Effector memory CD4-positive, alpha-beta T cell (primary cell): ENCODE data around the gene WDR20.

Experiments used
- DNase-seq, 3 donors: peaks; one replicate each; pipeline ENCODE4 v3.0.0-alpha.2; 2020
- H3K27ac ChIP-seq: 2 replicates; pipeline ENCODE4 v1.7.0; 2013; ENCODE audit warnings: mild to moderate bottlenecking, low read length, moderate library complexity; ENCODE audit not compliant: insufficient read depth, poor library complexity, severe bottlenecking
- H3K27me3 ChIP-seq: replicated peaks from 2 replicates; pipeline ENCODE4 v1.7.0; 2013; ENCODE audit warnings: mild to moderate bottlenecking, low read length; ENCODE audit not compliant: insufficient read depth, control insufficient read depth, poor library complexity, severe bottlenecking
- H3K36me3 ChIP-seq: 2 replicates; pipeline ENCODE4 v1.7.0; 2013; ENCODE audit warnings: mild to moderate bottlenecking, low read length, moderate library complexity; ENCODE audit not compliant: control insufficient read depth, insufficient read depth
- H3K4me1 ChIP-seq: 2 replicates; pipeline ENCODE4 v1.7.0; 2013; ENCODE audit warnings: low read length, mild to moderate bottlenecking; ENCODE audit not compliant: control insufficient read depth, insufficient read depth, poor library complexity, severe bottlenecking
- H3K4me3 ChIP-seq: 2 replicates; pipeline ENCODE4 v1.7.0; 2013; ENCODE audit warnings: low read length, low read depth, mild to moderate bottlenecking; ENCODE audit not compliant: insufficient read depth, poor library complexity, severe bottlenecking
- H3K9me3 ChIP-seq: 2 replicates; pipeline ENCODE4 v1.7.0; 2013; ENCODE audit warnings: mild to moderate bottlenecking, low read length, moderate library complexity; ENCODE audit not compliant: control insufficient read depth

WDR20 gene

GRCh38 chr14:102180248-102180998 lies 40.7 kb downstream of the WDR20 start:
- Histone ChIP-seq H3K27ac (no peak overlapping the region), H3K36me3 (no peaks in the 10 kb centered on the region), H3K27me3 (no peaks in the 10 kb centered on the region), H3K9me3 (no peaks in the 10 kb centered on the region), H3K4me3 (no peak overlapping the region), H3K4me1 (no peaks in the 10 kb centered on the region)
- DNase-seq = no peak

GRCh38 chr14:102181187-102181586 lies 41.5 kb downstream of the WDR20 start:
- Histone ChIP-seq H3K27ac (no peak overlapping the region), H3K9me3 (no peaks in the 10 kb centered on the region), H3K4me3 (no peak overlapping the region), H3K27me3 (no peaks in the 10 kb centered on the region), H3K4me1 (no peaks in the 10 kb centered on the region), H3K36me3 (no peaks in the 10 kb centered on the region)
- DNase-seq = no peak

- Histone ChIP-seq H3K36me3 (no peaks in the 10 kb centered on the region), H3K27ac (no peak overlapping the region), H3K4me3 (no peak overlapping the region), H3K9me3 (no peaks in the 10 kb centered on the region), H3K27me3 (no peaks in the 10 kb centered on the region), H3K4me1 (no peaks in the 10 kb centered on the region)
- no peak for DNase-seq
Observed at GRCh38 chr14:102182190-102182589, 42.5 kb downstream of the WDR20 start.

- Histone ChIP-seq H3K4me1 (no peaks in the 10 kb centered on the region), H3K27me3 (no peaks in the 10 kb centered on the region), H3K9me3 (no peaks in the 10 kb centered on the region), H3K27ac (no peak overlapping the region), H3K36me3 (no peaks in the 10 kb centered on the region), H3K4me3 (no peak overlapping the region)
- DNase-seq = no peak
Observed at GRCh38 chr14:102182936-102183619, 43.4 kb downstream of the WDR20 start.

GRCh38 chr14:102183886-102184285 lies 44.2 kb downstream of the WDR20 start:
- Histone ChIP-seq H3K27me3 (no peaks in the 10 kb centered on the region), H3K9me3 (no peaks in the 10 kb centered on the region), H3K4me1 (no peaks in the 10 kb centered on the region), H3K27ac (no peak overlapping the region), H3K36me3 (no peaks in the 10 kb centered on the region), H3K4me3 (no peak overlapping the region)
- no peak for DNase-seq

- H3K27ac ChIP-seq = no peak overlapping the region
- no peaks in the 10 kb centered on the region for H3K27me3 ChIP-seq
- no peak overlapping the region for H3K4me3 ChIP-seq
- DNase-seq = no peak
- H3K36me3 ChIP-seq = no peaks in the 10 kb centered on the region
- no peaks in the 10 kb centered on the region for H3K4me1 ChIP-seq
- no peaks in the 10 kb centered on the region for H3K9me3 ChIP-seq
Observed at GRCh38 chr14:102184316-102185035, 44.8 kb downstream of the WDR20 start.

- no peak overlapping the region for H3K27ac ChIP-seq
- H3K4me1 ChIP-seq = no peaks in the 10 kb centered on the region
- no peak overlapping the region for H3K4me3 ChIP-seq
- H3K9me3 ChIP-seq = no peaks in the 10 kb centered on the region
- no peak for DNase-seq
- no peaks in the 10 kb centered on the region for H3K27me3 ChIP-seq
- H3K36me3 ChIP-seq = no peaks in the 10 kb centered on the region
Observed at GRCh38 chr14:102185360-102185759, 45.7 kb downstream of the WDR20 start.

GRCh38 chr14:102187044-102187443 lies 47.3 kb downstream of the WDR20 start:
- Histone ChIP-seq H3K27ac (no peak overlapping the region), H3K27me3 (no peaks in the 10 kb centered on the region), H3K4me1 (no peaks in the 10 kb centered on the region), H3K36me3 (no peaks in the 10 kb centered on the region), H3K4me3 (no peak overlapping the region), H3K9me3 (no peaks in the 10 kb centered on the region)
- DNase-seq = no peak

- Histone ChIP-seq H3K27me3 (no peaks in the 10 kb centered on the region), H3K4me3 (no peak overlapping the region), H3K27ac (no peak overlapping the region), H3K4me1 (no peaks in the 10 kb centered on the region), H3K36me3 (no peaks in the 10 kb centered on the region), H3K9me3 (no peaks in the 10 kb centered on the region)
- no peak for DNase-seq
Observed at GRCh38 chr14:102187568-102188001, 47.9 kb downstream of the WDR20 start.

GRCh38 chr14:102188187-102188586 lies 48.5 kb downstream of the WDR20 start:
- no peak for DNase-seq
- Histone ChIP-seq H3K4me3 (no peak overlapping the region), H3K27me3 (no peaks in the 10 kb centered on the region), H3K4me1 (no peaks in the 10 kb centered on the region), H3K36me3 (no peaks in the 10 kb centered on the region), H3K9me3 (no peaks in the 10 kb centered on the region), H3K27ac (no peak overlapping the region)
